Adrenal gland (tissue), 12 donors: ENCODE data around the gene AXIN1. TPM values are rescaled to one million over a fixed set of nuclear protein-coding genes. Genes with fewer than 3 reads are reported as not detected.

Experiments used
- DNase-seq, 7 donors: peaks; one replicate each; pipeline ENCODE4 v3.0.0-alpha.2; 2019 to 2020
- H3K27ac ChIP-seq, 5 donors: fragments of 200-600 bp; sonication (generic) in 4 of 5; 1 replicate in 3 of 5; 2 replicates in 2 of 5; pipeline versions ENCODE4 v1.5.1 to v1.8.0; 2016 to 2020; ENCODE audit warnings: mild to moderate bottlenecking in 1 of 5
- H3K27me3 ChIP-seq: fragments of 200-600 bp; 2 replicates; pipeline ENCODE4 v1.8.0; 2021
- H3K36me3 ChIP-seq, 2 donors: fragments of 200-600 bp; replicated peaks in 1 of 2; 1 replicate in 1 of 2; 2 replicates in 1 of 2; pipeline versions ENCODE4 v1.5.1 to v1.8.0; 2018 to 2022
- H3K4me1 ChIP-seq, 2 donors: fragments of 200-600 bp; replicated peaks in 1 of 2; 1 replicate in 1 of 2; 2 replicates in 1 of 2; pipeline versions ENCODE4 v1.5.1 to v1.8.0; 2018 to 2021
- H3K4me3 ChIP-seq, 4 donors: fragments of 200-600 bp; sonication (generic) in 3 of 4; one replicate each; pipeline ENCODE4 v1.5.1; 2016 to 2018
- H3K9me3 ChIP-seq, 3 donors: fragments of 200-600 bp; sonication (generic) in 1 of 3; replicated peaks in 1 of 3; 1 replicate in 2 of 3; 2 replicates in 1 of 3; pipeline versions ENCODE4 v1.5.1 to v1.8.0; 2016 to 2021
- POLR2A ChIP-seq, 2 donors: fragments of 450-650 bp; IDR thresholded peaks; one replicate each; pipeline ENCODE4 v1.6.1; 2017; ENCODE audit warnings: antibody characterized with exemption in 2 of 2, mild to moderate bottlenecking in 2 of 2, moderate library complexity in 1 of 2
- WGBS, 4 donors: extraction: QIAGEN DNeasy Blood & Tissue Kit in 2 of 4; methylation state at CpG; one replicate each; pipeline versions ENCODE4 v1.1.5 to v1.1.7; 2013 to 2017; 5-methylcytosine and 5-hydroxymethylcytosine counted together
- intact Hi-C, 2 donors: fragments of 100-400 bp; cut with DNase I; formaldehyde crosslinking; loops; one replicate each; pipeline versions ENCODE4 v1.14.1 to v1.15.0; 2022 to 2023
- polyA plus RNA-seq, 3 donors: library from polyadenylated mRNA; stranded (reverse); fragments of 200-250 nt in 2 of 3; fragments of 350-450 nt in 1 of 3; fragmentation: Illumina TruSeq in 1 of 3; extraction: RNeasy Lipid Tissue Mini Kit (QIAGEN cat#74804) in 1 of 3; gene quantifications; one replicate each; pipeline ENCODE4 v1.2.3, GENCODE V29; 2013 to 2014
- total RNA-seq, 9 donors: library from RNA; depleted of rRNA in 4 of 9; stranded (reverse); fragments of >200 nt in 4 of 9; fragments of 120-200 nt in 1 of 9; fragmentation: NEBNext Ultra II Directional in 1 of 9; extraction: Animal tissue kit (Norgen Biotek cat#: 25700) in 1 of 9; gene quantifications; one replicate each; pipeline versions ENCODE4 v1.1.0 to v1.2.4, GENCODE V29; 2013 to 2023
- TF ChIP-seq, protein P1 (sequence below), 6 experiments: fragments of 450-650 bp in 4 of 6; fragments of 200-600 bp in 2 of 6; sonication (generic) in 1 of 6; IDR thresholded peaks; 1 replicate in 5 of 6; 2 replicates in 1 of 6; pipeline versions ENCODE4 v1.5.1 to v1.8.0; 2016 to 2021; ENCODE audit warnings: antibody characterized with exemption in 6 of 6, mild to moderate bottlenecking in 2 of 6, moderate library complexity in 1 of 6
- donor health status: healthy with polysubstance abuse.
- donor health status: Bipolar disorder and iron deficiency.
- donor health status: DM: yes; HTN: yes; CAD: no.
- donor health status: DM: no; HTN: no; CAD: no.
- donor health status: DM: no; HTN: no; CAD: no.
- donor health status: DM: yes; HTN: yes; CAD: no.

AXIN1 gene
- total and polyA plus RNA-seq, 12 donors, result 5.6 to 22.4 (median 16.2) TPM

DNA sequence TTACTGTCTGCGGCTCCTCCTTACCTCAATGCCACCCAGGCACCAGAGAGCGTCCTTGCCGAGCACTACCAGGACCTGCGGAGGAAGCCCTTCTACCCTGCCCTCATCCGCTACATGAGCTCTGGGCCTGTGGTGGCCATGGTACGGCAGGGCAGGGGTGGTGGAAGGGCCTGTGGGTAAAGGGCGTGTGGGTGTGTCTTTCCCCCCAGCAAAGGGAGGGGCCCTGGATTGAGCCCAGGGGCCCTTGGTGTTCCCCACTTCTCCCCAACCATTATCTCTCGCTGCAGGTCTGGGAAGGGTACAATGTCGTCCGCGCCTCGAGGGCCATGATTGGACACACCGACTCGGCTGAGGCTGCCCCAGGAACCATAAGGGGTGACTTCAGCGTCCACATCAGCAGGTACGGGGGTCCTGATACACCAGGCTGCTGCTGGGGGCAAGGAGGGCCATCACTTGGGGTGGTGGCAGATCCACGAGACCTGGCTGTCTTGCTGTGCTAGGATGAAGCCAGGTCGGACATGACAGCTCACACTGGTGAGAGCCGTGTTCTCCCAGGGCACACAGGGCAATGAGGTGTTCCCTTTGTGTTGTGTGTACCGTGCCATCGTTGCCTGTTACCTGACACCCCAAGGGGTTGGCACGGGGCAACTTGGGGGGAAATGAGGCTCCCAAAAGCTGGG is 47.0 kb upstream of the AXIN1 start:
- intact Hi-C loops, result loop anchor here in 1 of 2 donors (10.0 kb wide), 1 partner anchor 125 kb away; the partner anchor contains the start of gene CAPN15
- 71 to 86% (median 83%) methylated on average over 10 to 22 of the region's 22 CpGs for WGBS, 4 donors
- H3K27ac ChIP-seq, result peak overlapping the region in 2 of 5 donors; percentile 87

DNA sequence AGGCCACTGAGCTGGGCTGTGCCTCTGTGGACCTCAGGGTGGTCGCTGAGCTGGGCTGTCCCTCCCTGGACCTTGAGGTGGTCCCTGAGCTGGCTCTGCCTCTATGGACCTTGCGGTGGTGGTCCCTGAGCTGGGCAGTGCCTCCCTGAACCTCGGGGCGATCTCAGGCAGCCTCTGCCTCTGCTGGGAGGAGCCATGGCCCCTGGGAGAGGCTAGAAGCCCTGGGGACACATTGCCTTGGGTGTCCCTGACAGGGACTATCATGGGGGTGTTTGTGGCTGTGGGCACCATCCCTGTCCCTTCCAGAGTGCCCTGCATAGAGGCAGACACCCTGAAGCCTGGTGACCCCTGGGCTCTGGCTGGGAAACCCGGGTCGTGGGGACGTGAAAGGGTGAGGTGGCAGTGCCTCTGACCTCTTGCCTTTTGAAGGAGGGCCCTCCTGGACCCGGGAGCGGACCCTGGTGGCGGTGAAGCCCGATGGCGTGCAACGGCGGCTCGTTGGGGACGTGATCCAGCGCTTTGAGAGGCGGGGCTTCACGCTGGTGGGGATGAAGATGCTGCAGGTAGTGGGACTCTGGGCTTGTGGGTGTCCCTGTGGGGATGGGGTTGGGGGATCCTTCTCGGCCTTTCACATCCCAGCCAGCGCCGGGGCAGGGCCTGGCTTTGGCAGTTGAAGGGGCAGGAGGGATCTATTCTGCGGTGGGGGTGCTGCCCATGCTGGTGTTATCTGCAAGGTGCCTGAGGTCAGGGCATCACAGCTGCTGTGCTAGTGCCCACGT is 46.2 kb upstream of the AXIN1 start:
- peak in 1 of 7 donors; percentile 36 for DNase-seq
- no peaks in the 10 kb centered on the region for H3K27me3 ChIP-seq
- WGBS, 4 donors, result 64 to 84% (median 74%) methylated on average over 19 to 24 of the region's 24 CpGs
- no peak overlapping the region for H3K4me3 ChIP-seq
- peaks cover 23 to 24% of the 10 kb centered on the region in 2 donors for H3K4me1 ChIP-seq
- intact Hi-C loops, result loop anchor here in 1 of 2 donors (10.0 kb wide), 1 partner anchor 126 kb away; the partner anchor contains the start of gene CAPN15
- no peak for TF ChIP-seq POLR2A (IDR thresholded peaks at IDR 0.05)
- TF ChIP-seq, protein P1, sequence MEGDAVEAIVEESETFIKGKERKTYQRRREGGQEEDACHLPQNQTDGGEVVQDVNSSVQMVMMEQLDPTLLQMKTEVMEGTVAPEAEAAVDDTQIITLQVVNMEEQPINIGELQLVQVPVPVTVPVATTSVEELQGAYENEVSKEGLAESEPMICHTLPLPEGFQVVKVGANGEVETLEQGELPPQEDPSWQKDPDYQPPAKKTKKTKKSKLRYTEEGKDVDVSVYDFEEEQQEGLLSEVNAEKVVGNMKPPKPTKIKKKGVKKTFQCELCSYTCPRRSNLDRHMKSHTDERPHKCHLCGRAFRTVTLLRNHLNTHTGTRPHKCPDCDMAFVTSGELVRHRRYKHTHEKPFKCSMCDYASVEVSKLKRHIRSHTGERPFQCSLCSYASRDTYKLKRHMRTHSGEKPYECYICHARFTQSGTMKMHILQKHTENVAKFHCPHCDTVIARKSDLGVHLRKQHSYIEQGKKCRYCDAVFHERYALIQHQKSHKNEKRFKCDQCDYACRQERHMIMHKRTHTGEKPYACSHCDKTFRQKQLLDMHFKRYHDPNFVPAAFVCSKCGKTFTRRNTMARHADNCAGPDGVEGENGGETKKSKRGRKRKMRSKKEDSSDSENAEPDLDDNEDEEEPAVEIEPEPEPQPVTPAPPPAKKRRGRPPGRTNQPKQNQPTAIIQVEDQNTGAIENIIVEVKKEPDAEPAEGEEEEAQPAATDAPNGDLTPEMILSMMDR (IDR thresholded peaks at IDR 0.05), result no peak
- no peaks in the 10 kb centered on the region for H3K9me3 ChIP-seq
- no peaks in the 10 kb centered on the region for H3K36me3 ChIP-seq
- peak overlapping the region; percentile 82 to 91 (median 87) for H3K27ac ChIP-seq

More for the DNA sequence above, 47.0 kb upstream of the AXIN1 start:
- no peak overlapping the region for H3K4me3 ChIP-seq
- H3K4me1 ChIP-seq, result peaks cover 23 to 24% of the 10 kb centered on the region in 2 donors
- H3K27me3 ChIP-seq, result no peaks in the 10 kb centered on the region
- TF ChIP-seq POLR2A (IDR thresholded peaks at IDR 0.05), result no peak
- TF ChIP-seq, protein P1 (IDR thresholded peaks at IDR 0.05), result no peak
- H3K9me3 ChIP-seq, result no peaks in the 10 kb centered on the region
- no peaks in the 10 kb centered on the region for H3K36me3 ChIP-seq
- DNase-seq, result no peak

DNA sequence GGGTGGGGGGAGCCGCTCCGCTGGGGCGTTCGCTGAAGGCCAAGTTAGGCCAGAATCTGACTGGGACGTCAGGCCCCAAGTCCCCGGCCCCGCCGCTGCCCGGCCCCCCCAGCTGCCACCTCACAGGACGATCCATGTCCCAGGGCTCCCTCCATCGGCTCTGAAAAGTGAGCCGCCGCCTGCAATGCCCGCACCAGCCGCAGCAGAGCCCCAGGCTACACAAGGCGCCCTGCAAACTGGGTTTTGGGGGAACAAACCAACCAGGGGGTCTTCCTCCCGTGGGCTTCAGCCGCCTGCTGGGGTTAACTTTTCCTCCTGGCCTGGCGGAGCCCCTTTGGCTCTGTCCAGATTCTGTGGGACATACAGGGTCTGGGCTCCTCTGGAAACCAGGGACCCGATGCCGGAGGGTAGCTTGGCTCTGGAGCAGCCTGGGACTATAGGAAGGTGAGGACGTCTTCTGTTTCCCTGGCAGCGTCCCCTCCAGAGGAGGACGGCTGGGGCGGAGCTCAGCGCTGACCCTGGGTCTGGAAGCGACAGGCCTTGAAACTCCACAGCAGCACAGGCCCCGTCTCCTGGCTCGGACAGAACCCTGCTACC is 45.3 kb upstream of the AXIN1 start:
- 9 to 35% (median 16%) methylated on average over 7 to 25 of the region's 29 CpGs for WGBS, 4 donors
- intact Hi-C loops, result loop anchor here in 1 of 2 donors (10.0 kb wide), 1 partner anchor 127 kb away; the partner anchor contains the start of gene CAPN15
- Histone ChIP-seq H3K9me3 (no peaks in the 10 kb centered on the region), H3K27ac (peak overlapping the region; percentile 82 to 91 (median 87)), H3K4me1 (peaks cover 22 to 24% of the 10 kb centered on the region in 2 donors), H3K36me3 (no peaks in the 10 kb centered on the region), H3K4me3 (peak overlapping the region in 1 of 4 donors; percentile 95), H3K27me3 (no peaks in the 10 kb centered on the region)
- DNase-seq, result peak; percentile 80 to 92 (median 89)
- peak; percentile 31 to 76 for TF ChIP-seq POLR2A (IDR thresholded peaks at IDR 0.05)
- TF ChIP-seq, protein P1 (IDR thresholded peaks at IDR 0.05), result peak; percentile 28 to 78 (median 49)
